NCI-H748 treated with DMSO at 0.1 percent for 48 hours (cell line): Measurements from ENCODE around the gene VWF.
"Not testable (repeated sequence)": the region's sequence is repeated elsewhere in the genome, so short reads cannot be mapped to it uniquely, and the experiment has no call there.

ENCODE experiments used
- DNase-seq: peaks from one replicate; lab custom pipeline; 2025; lab: John Stamatoyannopoulos, UW

Gene VWF

GRCh38 chr12:6145564-6145963, 21.1 kb upstream of the VWF start:
- DNase-seq, result no peak

DNA sequence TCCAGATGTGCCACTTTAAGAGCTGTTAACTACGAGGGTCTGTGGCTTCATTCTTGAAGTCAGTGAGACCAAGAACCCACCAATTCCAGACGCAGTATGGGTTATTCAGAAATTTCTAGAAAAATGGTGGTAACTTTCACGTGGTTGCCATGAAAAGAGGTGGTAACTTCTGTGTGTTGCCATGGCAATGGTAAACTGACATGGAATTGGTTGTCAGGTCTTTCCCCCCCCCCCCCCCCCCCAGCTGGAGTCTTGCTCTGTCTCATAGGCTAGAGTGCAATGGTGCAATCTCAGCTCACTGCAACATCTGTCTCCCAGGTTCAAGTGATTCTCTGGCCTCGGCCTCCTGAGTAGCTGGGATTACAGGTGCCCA, 18.8 kb upstream of the VWF start:
- no peak for DNase-seq

DNA sequence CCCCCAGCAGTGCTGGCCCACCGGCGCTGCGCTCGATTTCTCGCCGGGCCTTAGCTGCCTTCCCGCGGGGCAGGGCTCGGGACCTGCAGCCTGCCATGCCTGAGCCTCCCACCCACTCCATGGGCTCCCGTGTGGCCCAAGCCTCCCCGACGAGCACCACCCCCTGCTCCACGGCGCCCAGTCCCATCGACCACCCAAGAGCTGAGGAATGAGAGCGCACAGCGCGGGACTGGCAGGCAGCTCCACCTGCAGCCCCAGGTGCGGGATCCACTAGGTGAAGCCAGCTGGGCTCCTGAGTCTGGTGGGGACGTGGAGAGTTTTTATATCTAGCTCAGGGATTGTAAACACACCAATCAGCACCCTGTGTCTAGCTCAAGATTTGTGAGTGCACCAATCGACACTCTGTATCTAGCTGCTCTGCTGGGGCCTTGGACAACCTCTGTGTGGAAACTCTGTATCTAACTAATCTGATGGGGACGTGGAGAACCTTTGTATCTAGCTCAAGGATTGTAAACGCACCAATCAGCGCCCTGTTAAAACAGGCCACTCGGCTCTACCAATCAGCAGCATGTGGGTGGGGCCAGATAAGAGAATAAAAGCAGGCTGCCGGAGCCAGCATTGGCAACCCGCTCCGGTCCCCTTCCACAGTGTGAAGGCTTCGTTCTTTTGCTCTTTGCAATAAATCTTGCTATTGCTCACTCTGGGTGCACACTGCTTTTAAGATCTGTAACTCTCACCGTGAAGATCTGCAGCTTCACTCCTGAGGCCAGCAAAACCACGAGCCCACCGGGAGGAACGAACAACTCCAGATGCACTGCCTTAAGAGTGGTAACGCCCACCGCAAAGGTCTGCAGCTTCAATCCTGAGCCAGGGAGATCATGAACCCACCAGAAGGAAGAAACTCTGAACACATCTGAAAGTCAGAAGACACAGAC, 18.2 kb upstream of the VWF start:
- not testable (repeated sequence) for DNase-seq

GRCh38 chr12:6141731-6142367, 17.4 kb upstream of the VWF start:
- not testable (repeated sequence) for DNase-seq

DNA sequence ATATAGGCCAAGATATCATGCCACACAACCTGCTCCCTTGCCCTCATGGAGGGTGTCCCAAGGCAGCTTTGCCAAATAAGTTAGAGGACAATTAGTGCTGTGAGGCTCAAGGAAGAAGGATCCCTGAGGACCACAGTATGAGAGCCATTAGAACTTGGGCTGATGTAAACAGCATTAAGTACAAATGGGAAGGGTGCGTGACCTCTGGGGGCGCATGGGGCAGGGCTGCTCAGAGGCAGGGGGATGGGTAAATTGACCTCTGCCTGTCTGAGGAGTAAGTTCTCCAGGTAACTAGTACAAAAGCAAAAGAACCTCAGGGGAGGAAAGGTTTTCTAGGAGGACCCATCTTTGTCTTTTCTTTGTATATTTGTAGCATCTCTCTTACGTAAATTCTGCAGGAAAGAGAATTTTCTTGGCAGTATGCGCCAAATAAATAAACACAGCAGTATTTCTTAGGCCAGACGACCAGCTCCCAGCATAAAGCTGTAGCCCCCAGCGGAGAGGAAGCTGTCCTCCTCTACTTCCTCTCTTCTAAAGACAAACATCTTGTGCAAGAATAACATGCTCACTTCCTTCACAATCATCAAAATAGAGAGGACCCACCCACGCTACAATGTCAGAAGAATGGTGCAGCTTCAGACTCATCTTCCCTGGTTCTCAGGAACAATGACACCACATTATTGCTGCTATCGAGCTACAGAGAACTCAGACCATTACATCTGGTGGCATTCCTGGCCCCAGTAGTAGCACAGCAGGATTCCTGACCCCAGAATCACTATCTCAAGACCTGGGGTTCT, 16.4 kb upstream of the VWF start:
- DNase-seq, result no peak

DNA sequence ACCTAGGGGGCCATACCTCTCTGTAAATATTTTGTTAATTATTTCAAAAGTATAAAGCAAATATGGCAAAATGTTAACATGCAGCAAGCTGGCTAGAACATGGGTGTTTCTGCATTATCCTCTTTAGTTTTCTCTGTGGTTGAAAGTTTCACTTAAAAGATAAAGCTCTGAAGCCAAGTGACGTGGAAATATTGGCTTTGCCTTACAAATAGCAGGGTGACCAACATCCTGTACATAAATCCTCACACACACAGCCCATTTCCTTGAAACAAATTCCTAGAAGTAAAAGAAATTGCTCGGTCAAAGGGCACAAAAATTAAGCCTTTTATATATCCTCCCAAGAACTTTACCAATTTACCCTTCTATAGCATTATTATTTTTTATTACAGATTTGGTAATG, 10.6 kb upstream of the VWF start:
- no peak for DNase-seq

DNA sequence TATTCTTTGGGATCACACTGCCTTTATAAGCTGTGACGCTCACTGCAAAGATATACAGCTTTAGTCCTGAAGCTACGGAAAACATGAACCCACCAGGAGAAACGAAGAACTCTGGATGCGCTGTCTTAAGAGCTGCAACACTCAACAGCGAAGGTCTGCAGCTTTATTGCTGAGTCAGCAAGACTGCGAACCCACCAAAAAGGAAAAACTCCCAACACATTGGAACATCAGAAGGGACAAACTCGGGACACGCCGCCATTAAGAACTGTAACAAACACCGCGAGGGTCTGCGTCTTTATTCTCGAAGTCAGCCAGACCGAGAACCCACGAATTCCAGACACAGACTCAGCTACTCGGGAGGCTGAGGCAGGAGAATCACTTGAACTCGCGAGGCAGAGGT, 9.2 kb upstream of the VWF start:
- DNase-seq, result no peak

- DNase-seq, result no peak
Observed at GRCh38 chr12:6132496-6132895, 8.0 kb upstream of the VWF start.

- no peak for DNase-seq
Observed at GRCh38 chr12:6125310-6125608, 789 bp upstream of the VWF start.

GRCh38 chr12:6123258-6123657, 1.2 kb downstream of the VWF start:
- no peak for DNase-seq

GRCh38 chr12:6122201-6122600, 2.3 kb downstream of the VWF start:
- DNase-seq, result no peak

- no peak for DNase-seq
Observed at GRCh38 chr12:6120796-6121473, 3.5 kb downstream of the VWF start.

- DNase-seq, result no peak
Observed at GRCh38 chr12:6118891-6119568, 5.4 kb downstream of the VWF start.

GRCh38 chr12:6116471-6117021, 7.9 kb downstream of the VWF start:
- no peak for DNase-seq

GRCh38 chr12:6115389-6115788, 9.1 kb downstream of the VWF start:
- no peak for DNase-seq

DNA sequence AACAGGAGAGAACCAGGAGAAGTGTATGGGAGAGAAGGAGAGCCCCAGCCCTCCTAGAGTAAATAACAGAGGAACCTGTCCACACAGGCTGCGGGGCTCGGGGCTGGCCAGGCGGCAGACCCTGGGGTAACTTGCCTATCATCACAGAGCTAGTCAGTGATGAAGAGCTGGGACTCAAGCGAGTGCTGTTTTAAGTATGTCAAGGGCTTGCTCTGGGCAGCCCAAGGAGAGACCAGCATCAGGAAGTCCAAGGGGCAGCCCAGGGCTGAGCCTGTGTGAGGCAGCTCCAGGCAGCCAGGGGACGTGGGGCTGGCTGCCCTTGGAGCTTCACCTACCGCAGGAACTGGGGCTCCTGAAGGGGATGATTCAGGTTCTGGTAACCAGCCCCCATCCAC, 10.0 kb downstream of the VWF start:
- no peak for DNase-seq

- DNase-seq, result no peak
Observed at GRCh38 chr12:6113691-6114475, 10.6 kb downstream of the VWF start.

DNA sequence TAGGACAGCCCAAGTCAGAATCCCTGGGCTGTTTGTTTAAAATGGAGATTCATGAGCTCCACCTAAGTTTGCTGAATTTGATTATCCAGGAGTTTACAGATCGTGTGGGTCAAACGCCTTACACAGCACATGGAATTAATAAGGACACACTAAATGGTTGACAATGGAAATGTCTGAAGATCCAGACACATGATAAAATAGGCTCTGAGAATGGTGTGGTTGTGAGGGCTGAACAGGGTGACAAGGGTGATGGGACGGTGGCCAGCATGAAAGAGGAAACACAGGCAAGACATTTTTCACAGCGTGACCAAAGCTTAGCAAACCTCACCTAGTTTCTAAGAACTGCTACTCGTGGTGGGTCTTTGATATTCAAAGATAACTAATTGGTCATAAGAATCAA, 12.5 kb downstream of the VWF start:
- DNase-seq, result no peak

- DNase-seq, result no peak
Observed at GRCh38 chr12:6110006-6110405, 14.5 kb downstream of the VWF start.

GRCh38 chr12:6106218-6106617, 18.3 kb downstream of the VWF start:
- DNase-seq, result no peak

DNA sequence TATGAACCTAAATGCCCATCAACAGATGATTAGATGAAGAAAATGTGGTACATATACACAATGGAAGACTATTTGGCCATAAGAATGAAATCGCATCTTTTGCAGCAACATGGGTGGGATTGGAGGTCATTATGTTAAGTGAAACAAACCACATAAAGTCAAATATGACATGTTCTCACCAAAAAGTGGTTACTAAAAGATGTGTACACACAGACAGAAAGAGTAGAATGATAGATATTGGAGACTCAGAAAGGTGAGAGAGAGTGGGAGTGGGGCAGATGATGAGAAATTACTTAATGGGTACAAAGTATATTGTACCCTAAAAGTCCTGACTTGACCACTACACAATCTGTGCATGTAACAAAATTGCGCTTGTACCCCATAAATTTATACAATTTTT, 19.6 kb downstream of the VWF start:
- no peak for DNase-seq
